Fibroblast of upper back skin (primary cell): ENCODE data around the gene COX20.

ENCODE experiments used
- DNase-seq: peaks from one replicate; pipeline ENCODE4 v3.0.0-alpha.2; 2013

COX20 gene

GRCh38 chr1:244881552-244882280, 46.3 kb downstream of the COX20 start:
- DNase-seq = no peak

- DNase-seq = no peak
These were observed 51.8 kb downstream of the COX20 start for GRCh38 chr1:244887281-244887680.

- no peak for DNase-seq
These were observed 58.4 kb downstream of the COX20 start for GRCh38 chr1:244893836-244894235.
